HG02840 (cell line): ENCODE results near the gene HIF1AN.

ENCODE experiments used
- ATAC-seq: cut with Tn5 transposase; IDR thresholded peaks from one replicate; pipeline ENCODE4 v1.9.1; 2021; ENCODE audit warnings: mild to moderate bottlenecking, moderate library complexity, moderate number of reproducible peaks; ENCODE audit not compliant: unreplicated experiment, low FRiP score

HIF1AN gene

GRCh38 chr10:100535715-100536353, at the start of gene HIF1AN:
HIF1AN (plus strand) TSS chr10:100535943; CDS start chr10:100535959, 16 bp downstream.
- ATAC-seq, result peak; percentile 90

- ATAC-seq, result no peak
Measured at GRCh38 chr10:100487529-100487928, 48.2 kb upstream of the HIF1AN start.

DNA sequence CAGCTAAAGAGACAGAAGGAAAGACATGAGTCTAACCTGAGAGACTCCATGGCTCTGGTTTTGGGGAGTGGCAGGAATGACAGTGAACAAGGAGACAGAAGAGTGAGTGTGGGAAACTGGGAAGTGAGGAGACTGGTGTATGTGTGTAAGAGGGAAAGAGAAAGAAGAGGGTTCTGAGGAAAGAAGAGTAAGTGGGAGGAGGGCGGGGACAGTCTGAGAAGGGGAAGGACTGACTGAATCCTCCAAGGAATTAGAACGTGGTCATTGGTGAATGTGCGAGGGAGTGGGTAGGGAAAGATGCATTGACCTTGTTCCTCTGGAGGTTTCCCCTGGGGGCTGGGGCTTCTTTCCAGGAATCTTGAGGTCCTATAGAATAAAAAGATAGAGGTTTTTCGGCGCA, 46.3 kb upstream of the HIF1AN start:
- no peak for ATAC-seq

DNA sequence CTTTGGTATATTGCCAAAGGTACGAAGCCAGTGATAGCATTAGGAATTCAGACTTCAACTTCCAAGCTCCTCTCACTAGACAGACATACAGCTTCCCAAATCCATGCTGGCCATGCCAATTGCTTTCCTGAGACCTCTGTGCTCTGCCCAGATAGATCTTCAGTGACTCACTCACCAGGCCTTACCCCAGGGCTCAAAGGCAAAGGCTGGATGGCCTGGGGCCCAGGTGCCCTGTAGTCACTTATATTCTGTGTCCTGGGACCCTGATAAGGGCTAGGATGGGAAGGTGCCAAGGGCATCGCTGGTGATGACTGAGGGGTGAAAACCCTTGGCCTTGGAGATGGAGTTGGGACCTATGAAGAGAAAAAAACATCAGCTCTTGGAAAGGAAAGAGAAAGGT, 45.2 kb upstream of the HIF1AN start:
- no peak for ATAC-seq

- ATAC-seq, result no peak
Measured at GRCh38 chr10:100496567-100496966, 39.2 kb upstream of the HIF1AN start.

DNA sequence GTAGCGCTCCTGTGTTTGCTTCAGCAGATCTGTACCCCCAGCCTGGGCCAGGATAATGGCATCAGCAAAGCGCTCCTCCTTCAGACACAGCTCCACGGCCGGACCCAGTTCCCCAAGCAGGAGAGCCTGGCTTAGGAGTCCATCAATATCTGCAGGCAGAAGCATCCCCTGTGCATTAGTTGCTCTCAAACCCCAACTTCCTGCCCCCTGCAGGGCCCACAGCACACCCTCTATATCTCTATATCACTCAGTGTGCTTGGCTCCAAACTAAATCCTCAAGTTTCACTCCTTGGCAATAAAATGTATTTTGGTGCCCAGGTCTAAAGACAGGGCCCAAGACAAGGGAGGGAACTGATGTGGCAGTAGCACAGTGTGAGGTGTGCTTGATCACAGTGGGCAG, 37.7 kb upstream of the HIF1AN start:
- no peak for ATAC-seq

- ATAC-seq, result no peak
Measured at GRCh38 chr10:100501423-100501822, 34.3 kb upstream of the HIF1AN start.

- no peak for ATAC-seq
Measured at GRCh38 chr10:100502926-100503494, 32.7 kb upstream of the HIF1AN start.

DNA sequence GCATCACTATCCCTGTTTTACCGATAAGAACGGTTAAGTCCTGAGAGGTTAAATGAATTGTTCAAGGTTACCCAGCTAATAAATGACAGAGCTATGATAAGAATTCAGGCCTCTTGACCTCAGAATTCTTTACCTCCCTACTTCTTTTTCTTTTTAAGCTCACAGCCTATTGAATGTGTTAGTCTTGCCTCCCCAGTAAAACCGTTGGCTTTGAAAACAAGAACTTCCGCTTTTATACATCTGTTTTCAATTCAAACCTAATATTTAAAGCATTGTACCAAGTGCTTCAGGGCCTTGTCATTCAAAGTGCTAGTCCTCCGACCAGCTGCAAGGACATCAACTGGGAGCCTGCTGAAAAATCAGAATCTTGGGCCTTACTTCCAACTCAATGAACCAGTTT, 31.6 kb upstream of the HIF1AN start:
- ATAC-seq, result no peak

DNA sequence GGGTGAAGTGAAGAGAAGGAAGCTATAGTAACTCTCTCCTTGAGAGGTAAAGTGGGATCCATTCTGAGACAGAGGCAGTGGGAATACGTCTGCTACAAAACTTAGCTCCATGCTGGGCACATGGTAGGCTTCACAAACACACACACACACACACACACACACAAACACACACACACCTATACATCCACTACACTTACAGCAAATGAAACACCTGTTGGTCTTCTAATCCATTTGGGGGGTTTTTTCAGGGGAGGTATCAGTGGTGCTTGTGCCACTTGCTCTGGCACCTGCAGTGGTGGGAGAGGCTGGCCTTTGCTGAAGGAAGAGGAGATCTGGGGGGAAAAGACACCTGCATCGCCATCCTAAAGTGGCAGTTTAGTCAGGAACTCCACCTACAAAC, 30.6 kb upstream of the HIF1AN start:
- ATAC-seq, result no peak

- no peak for ATAC-seq
Measured at GRCh38 chr10:100506596-100507356, 29.0 kb upstream of the HIF1AN start.

DNA sequence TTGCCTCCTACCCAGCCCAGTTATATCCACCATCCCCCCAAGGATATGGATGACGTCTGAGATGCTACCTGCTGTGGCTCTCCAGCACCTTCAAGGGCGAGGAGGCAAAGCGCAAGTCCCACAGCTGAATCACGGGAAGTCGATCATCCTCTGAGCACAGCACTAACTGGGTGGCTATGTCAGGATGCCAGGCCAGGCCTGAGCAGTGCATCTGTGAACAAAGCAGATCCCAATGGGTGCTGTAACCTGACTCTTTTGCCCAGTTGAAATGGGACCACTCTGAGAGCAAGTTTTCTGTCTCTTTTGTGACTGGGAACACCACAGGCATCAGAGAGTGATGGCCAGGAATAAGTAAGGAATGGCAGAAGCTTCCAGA, 28.4 kb upstream of the HIF1AN start:
- no peak for ATAC-seq

DNA sequence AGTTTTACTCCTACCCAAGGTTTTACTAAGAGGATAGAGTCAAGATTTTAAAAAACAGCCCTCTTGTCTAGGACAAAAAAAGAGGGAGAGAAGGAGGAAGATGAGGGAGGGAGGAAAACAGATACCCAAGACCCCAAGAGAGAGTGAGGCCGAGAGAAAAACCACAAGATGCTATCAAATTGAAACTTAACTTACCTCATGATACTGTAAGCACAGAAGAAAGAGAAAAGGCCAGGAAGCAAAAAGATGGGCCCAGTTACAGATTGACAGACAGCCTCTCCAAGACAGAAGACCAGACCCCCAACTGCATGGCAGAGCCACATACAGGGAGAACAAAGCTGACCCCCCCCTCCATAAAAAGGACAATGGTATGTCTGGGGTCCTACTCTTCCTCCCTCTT, 27.5 kb upstream of the HIF1AN start:
- ATAC-seq, result no peak

GRCh38 chr10:100508691-100509150, 27.0 kb upstream of the HIF1AN start:
- no peak for ATAC-seq

DNA sequence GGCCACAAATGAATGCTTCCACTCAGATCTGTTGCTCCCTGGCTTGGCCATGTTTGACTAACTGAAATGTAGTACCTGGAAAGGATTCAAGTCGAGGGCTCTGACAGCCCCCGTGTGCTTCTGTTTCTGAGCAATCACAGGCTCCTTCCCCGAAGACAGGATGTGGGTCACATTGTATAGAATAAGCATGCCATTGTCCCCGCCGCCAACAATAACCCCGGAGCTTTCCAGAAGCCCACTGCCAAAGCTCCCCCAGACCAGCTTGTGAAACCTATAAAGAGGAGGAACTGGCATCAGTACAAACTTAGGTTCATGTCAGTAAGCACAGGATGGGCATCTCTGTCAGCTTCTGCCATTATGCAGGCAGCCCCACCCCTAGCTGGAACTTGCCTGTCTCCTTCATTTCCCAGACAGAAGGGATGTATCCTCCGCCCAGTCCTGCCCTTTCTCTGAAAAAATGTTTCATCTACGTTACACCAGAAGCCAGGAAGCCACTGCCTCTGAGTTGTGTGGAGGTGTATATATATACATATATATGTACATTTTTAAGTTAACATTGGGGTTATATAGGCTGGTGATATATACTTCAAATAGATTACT, 26.4 kb upstream of the HIF1AN start:
- no peak for ATAC-seq

GRCh38 chr10:100510533-100511308, 25.0 kb upstream of the HIF1AN start:
- ATAC-seq, result no peak

GRCh38 chr10:100515612-100516011, 20.1 kb upstream of the HIF1AN start:
- ATAC-seq, result no peak

DNA sequence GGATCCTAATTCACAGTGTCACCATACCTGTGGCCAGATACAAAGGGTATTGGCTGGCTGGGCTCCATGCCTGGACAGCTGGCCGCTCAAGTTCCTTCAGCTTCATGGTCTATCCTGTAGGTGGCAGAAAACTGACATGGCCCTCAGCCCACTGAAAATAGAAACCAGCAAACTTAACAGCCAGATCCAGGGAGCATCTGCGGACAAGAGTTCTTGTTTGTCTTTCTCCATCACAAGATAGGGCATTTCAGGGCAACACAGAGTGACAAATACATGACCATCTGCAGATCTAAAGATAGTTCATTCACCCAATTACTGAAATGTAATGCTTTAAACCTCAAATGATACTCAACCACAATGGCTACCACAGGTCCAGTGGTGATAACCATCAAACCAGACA, 18.9 kb upstream of the HIF1AN start:
- ATAC-seq, result no peak

GRCh38 chr10:100518761-100519241, 16.9 kb upstream of the HIF1AN start:
- no peak for ATAC-seq

DNA sequence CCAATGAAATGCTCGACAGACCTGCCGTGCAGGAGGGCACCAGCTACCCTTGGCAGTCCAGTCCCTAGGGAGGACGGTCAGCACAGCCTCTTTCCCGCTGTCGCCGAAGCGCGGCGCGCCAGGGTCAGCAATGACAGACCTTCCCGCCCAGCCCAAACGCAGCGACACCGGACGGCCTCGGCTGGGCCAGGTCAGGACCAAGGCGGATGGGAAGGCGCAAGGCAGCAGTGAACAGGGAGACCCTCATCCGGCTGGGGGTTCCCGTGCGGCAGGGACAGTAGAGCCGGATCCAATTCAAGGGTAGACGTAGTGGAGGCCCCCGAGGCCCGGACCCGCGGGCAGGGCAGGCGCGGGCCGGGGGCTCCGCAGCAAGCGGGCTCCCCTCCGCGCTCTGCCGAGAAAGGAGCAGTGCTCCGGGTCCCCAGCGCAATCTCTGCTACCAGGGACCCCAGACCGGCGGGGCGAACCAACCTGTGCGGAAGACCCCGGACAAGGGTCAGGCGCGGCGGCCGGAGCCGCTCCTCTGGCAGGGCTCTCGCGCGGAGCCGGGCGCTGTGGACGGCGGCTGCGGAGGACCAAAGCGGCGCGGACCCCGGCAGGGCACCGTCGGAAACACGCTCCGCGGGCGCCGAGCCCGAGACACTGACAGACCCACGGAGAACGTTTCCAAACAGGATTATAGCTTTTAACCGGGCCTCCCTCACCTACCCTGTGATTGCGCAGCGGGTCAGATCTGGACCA, 16.3 kb upstream of the HIF1AN start, which contains the start of gene SEC31B:
TSS of gene SEC31B (minus strand) at position 551 of the 741 bp plus-strand sequence. CDS start 2,909 bp downstream, outside the sequence.
- ATAC-seq, result no peak
